ENCODE results near the gene SKIC8. TPM values are rescaled to one million over a fixed set of nuclear protein-coding genes. Genes with fewer than 3 reads are reported as not detected.

SKIC8 gene
- total RNA-seq, result 50.9 TPM
- long read RNA-seq, transcript WDR61-202 (11 exons, 1,266 nt), result minor isoform, 9 of 198 reads
- long read RNA-seq, transcript WDR61-201 (11 exons, 1,387 nt), result major isoform, 161 of 198 reads
- long read RNA-seq, partial matches to known transcripts, result 2 of 198 reads
- long read RNA-seq, other reads (novel, unspliced or antisense), result 22 of 198 reads

GRCh38 chr15:78299101-78299930 lies at the start of gene SKIC8:
SKIC8 (minus strand) TSS chr15:78299609; CDS start chr15:78295686, 3,923 bp downstream.
- DNase-seq (ENCODE audit: low spot score), result peak; percentile 96

- no peak for DNase-seq (ENCODE audit: low spot score)
Observed at GRCh38 chr15:78347586-78348543, 48.5 kb upstream of the SKIC8 start.

- DNase-seq (ENCODE audit: low spot score), result no peak
Observed at GRCh38 chr15:78345396-78346125, 46.2 kb upstream of the SKIC8 start.

- DNase-seq (ENCODE audit: low spot score), result no peak
Observed at GRCh38 chr15:78343276-78344060, 44.1 kb upstream of the SKIC8 start.

- DNase-seq (ENCODE audit: low spot score), result no peak
Observed at GRCh38 chr15:78342021-78342420, 42.6 kb upstream of the SKIC8 start.

- no peak for DNase-seq (ENCODE audit: low spot score)
Observed at GRCh38 chr15:78341057-78341987, 41.9 kb upstream of the SKIC8 start.

- no peak for DNase-seq (ENCODE audit: low spot score)
Observed at GRCh38 chr15:78340231-78341056, 41.0 kb upstream of the SKIC8 start, which contains the start of gene CRABP1. CRABP1 (plus strand) TSS chr15:78340353; CDS start chr15:78340429, 76 bp downstream.

GRCh38 chr15:78339559-78339958 lies 40.1 kb upstream of the SKIC8 start:
- no peak for DNase-seq (ENCODE audit: low spot score)

GRCh38 chr15:78338781-78339180 lies 39.4 kb upstream of the SKIC8 start:
- no peak for DNase-seq (ENCODE audit: low spot score)

- no peak for DNase-seq (ENCODE audit: low spot score)
Observed at GRCh38 chr15:78335985-78336384, 36.6 kb upstream of the SKIC8 start.

GRCh38 chr15:78334845-78335244 lies 35.4 kb upstream of the SKIC8 start:
- no peak for DNase-seq (ENCODE audit: low spot score)

GRCh38 chr15:78329625-78330024 lies 30.2 kb upstream of the SKIC8 start:
- no peak for DNase-seq (ENCODE audit: low spot score)

GRCh38 chr15:78327466-78327865 lies 28.1 kb upstream of the SKIC8 start:
- DNase-seq (ENCODE audit: low spot score), result no peak

- DNase-seq (ENCODE audit: low spot score), result no peak
Observed at GRCh38 chr15:78325092-78325843, 25.9 kb upstream of the SKIC8 start.

- no peak for DNase-seq (ENCODE audit: low spot score)
Observed at GRCh38 chr15:78324144-78324543, 24.7 kb upstream of the SKIC8 start.

- no peak for DNase-seq (ENCODE audit: low spot score)
Observed at GRCh38 chr15:78323693-78324092, 24.3 kb upstream of the SKIC8 start.

All from mesenteric fat pad (tissue), 1 donor.